H9 (cell line): ENCODE results near the gene WAC. TPM values are rescaled to one million over a fixed set of nuclear protein-coding genes. Genes with fewer than 3 reads are reported as not detected.

Source experiments
- DNase-seq: peaks from one replicate; pipeline ENCODE4 v3.0.0-alpha.2; 2017
- H2AFZ ChIP-seq: one replicate; pipeline ENCODE4 v1.6.1; 2013; ENCODE audit warnings: mild to moderate bottlenecking, low read length, control low read depth, moderate library complexity
- H2AK5ac ChIP-seq: 2 replicates; pipeline ENCODE4 v1.6.1; 2013; ENCODE audit warnings: low read length, control low read depth, mixed read lengths; ENCODE audit not compliant: insufficient read length
- H2BK120ac ChIP-seq: one replicate; pipeline ENCODE4 v1.6.1; 2013; ENCODE audit warnings: low read depth, mild to moderate bottlenecking, low read length, control low read depth, inconsistent platforms; ENCODE audit not compliant: poor library complexity, severe bottlenecking
- H2BK12ac ChIP-seq: 2 replicates; pipeline ENCODE4 v1.6.1; 2013; ENCODE audit warnings: low read length, control low read depth, mixed read lengths, low read depth; ENCODE audit not compliant: insufficient read length
- H2BK15ac ChIP-seq: 2 replicates; pipeline ENCODE4 v1.6.1; 2013; ENCODE audit warnings: low read depth, low read length, control low read depth
- H2BK20ac ChIP-seq: one replicate; pipeline ENCODE4 v1.6.1; 2013; ENCODE audit warnings: low read depth, mild to moderate bottlenecking, low read length, control low read depth, inconsistent platforms; ENCODE audit not compliant: poor library complexity, severe bottlenecking
- H2BK5ac ChIP-seq: 2 replicates; pipeline ENCODE4 v1.6.1; 2013; ENCODE audit warnings: low read length, control low read depth, mixed read lengths; ENCODE audit not compliant: insufficient read length
- H3K14ac ChIP-seq: 2 replicates; pipeline ENCODE4 v1.6.1; 2013; ENCODE audit warnings: low read length, control low read depth; ENCODE audit not compliant: insufficient read depth
- H3K18ac ChIP-seq: 2 replicates; pipeline ENCODE4 v1.6.1; 2013; ENCODE audit warnings: low read depth, mild to moderate bottlenecking, mixed read lengths, low read length, control low read depth; ENCODE audit not compliant: insufficient read length
- H3K23ac ChIP-seq: 2 replicates; pipeline ENCODE4 v1.6.1; 2013; ENCODE audit warnings: low read length, control low read depth, mixed read lengths, low read depth; ENCODE audit not compliant: insufficient read length
- H3K23me2 ChIP-seq: 2 replicates; pipeline ENCODE4 v1.6.1; 2013; ENCODE audit warnings: low read depth, mild to moderate bottlenecking, mixed read lengths, low read length, control low read depth; ENCODE audit not compliant: insufficient read length, poor library complexity, severe bottlenecking
- H3K27ac ChIP-seq: 2 replicates; pipeline ENCODE4 v1.5.1; 2013; ENCODE audit warnings: low read length, control low read depth, mixed read lengths, low read depth; ENCODE audit not compliant: insufficient read length
- H3K27me3 ChIP-seq: 2 replicates; pipeline ENCODE4 v1.6.1; 2013; ENCODE audit warnings: low read length, control low read depth, inconsistent platforms; ENCODE audit not compliant: insufficient read depth
- H3K4ac ChIP-seq: 2 replicates; pipeline ENCODE4 v1.6.1; 2013; ENCODE audit warnings: low read depth, mild to moderate bottlenecking, control low read depth, inconsistent platforms, low read length, moderate library complexity
- H3K4me1 ChIP-seq: 2 replicates; pipeline ENCODE4 v1.6.1; 2013; ENCODE audit warnings: low read length, control low read depth, inconsistent platforms; ENCODE audit not compliant: insufficient read depth
- H3K4me2 ChIP-seq: 2 replicates; pipeline ENCODE4 v1.6.1; 2013; ENCODE audit warnings: low read length, control low read depth, mixed read lengths; ENCODE audit not compliant: insufficient read length, insufficient read depth
- H3K56ac ChIP-seq: 2 replicates; pipeline ENCODE4 v1.6.1; 2013; ENCODE audit warnings: low read depth, mild to moderate bottlenecking, mixed read lengths, low read length, control low read depth; ENCODE audit not compliant: insufficient read length
- H3K79me1 ChIP-seq: 2 replicates; pipeline ENCODE4 v1.6.1; 2013; ENCODE audit warnings: low read depth, mild to moderate bottlenecking, moderate library complexity, low read length, control low read depth, inconsistent platforms; ENCODE audit not compliant: insufficient read depth, poor library complexity, severe bottlenecking
- H3K79me2 ChIP-seq: 2 replicates; pipeline ENCODE4 v1.6.1; 2013; ENCODE audit warnings: low read length, control low read depth, inconsistent platforms; ENCODE audit not compliant: insufficient read depth
- H3K9ac ChIP-seq: 2 replicates; pipeline ENCODE4 v1.6.1; 2013; ENCODE audit warnings: low read length, control low read depth, mixed read lengths; ENCODE audit not compliant: insufficient read length; ENCODE audit errors: extremely low read depth
- H3K9me3 ChIP-seq: one replicate; pipeline ENCODE4 v1.6.1; 2013; ENCODE audit warnings: low read depth, low read length, inconsistent platforms; ENCODE audit not compliant: control insufficient read depth
- H3T11ph ChIP-seq: one replicate; pipeline ENCODE4 v1.6.1; 2013; ENCODE audit warnings: mild to moderate bottlenecking, low read length, control low read depth, inconsistent platforms
- H4K20me1 ChIP-seq: one replicate; pipeline ENCODE4 v1.6.1; 2013; ENCODE audit not compliant: control insufficient read depth, insufficient read length, insufficient read depth
- H4K5ac ChIP-seq: 2 replicates; pipeline ENCODE4 v1.6.1; 2013; ENCODE audit warnings: low read depth, mild to moderate bottlenecking, mixed read lengths, low read length, control low read depth; ENCODE audit not compliant: insufficient read length
- H4K8ac ChIP-seq: replicated peaks from 2 replicates; pipeline ENCODE4 v1.6.1; 2013; ENCODE audit warnings: low read length, control low read depth, mixed read lengths, low read depth; ENCODE audit not compliant: insufficient read length
- H4K91ac ChIP-seq: 2 replicates; pipeline ENCODE4 v1.6.1; 2013; ENCODE audit warnings: low read depth, mild to moderate bottlenecking, moderate library complexity, mixed read lengths, low read length, control low read depth; ENCODE audit not compliant: insufficient read length
- H3K27ac Mint-ChIP-seq, 3 experiments: 2 replicates in 2 of 3; 3 replicates in 1 of 3; pipeline ENCODE4 v1.8.0; 2020 to 2021; ENCODE audit warnings: mixed read lengths in 3 of 3, mild to moderate bottlenecking in 1 of 3, moderate library complexity in 1 of 3
- H3K27me3 Mint-ChIP-seq: 2 replicates; pipeline ENCODE4 v1.8.0; 2021; ENCODE audit warnings: low read depth, mild to moderate bottlenecking, moderate library complexity, mixed read lengths
- H3K36me3 Mint-ChIP-seq, 3 experiments: 2 replicates in 2 of 3; 3 replicates in 1 of 3; pipeline ENCODE4 v1.8.0; 2020 to 2021; ENCODE audit warnings: low read depth in 3 of 3, mixed read lengths in 3 of 3; ENCODE audit not compliant: insufficient read depth in 1 of 3
- H3K4me1 Mint-ChIP-seq, 2 experiments: 2 replicates each; pipeline ENCODE4 v1.8.0; 2020; ENCODE audit warnings: mixed read lengths in 2 of 2
- H3K4me3 Mint-ChIP-seq, 2 experiments: 2 replicates in 1 of 2; 3 replicates in 1 of 2; pipeline ENCODE4 v1.8.0; 2020 to 2021; ENCODE audit warnings: mild to moderate bottlenecking in 2 of 2, mixed read lengths in 2 of 2, moderate library complexity in 1 of 2
- H3K9me3 Mint-ChIP-seq, 2 experiments: 2 replicates in 1 of 2; 3 replicates in 1 of 2; pipeline ENCODE4 v1.8.0; 2020; ENCODE audit warnings: mild to moderate bottlenecking in 2 of 2, mixed read lengths in 2 of 2, moderate library complexity in 1 of 2
- CTCF ChIP-seq: fragments of 200-600 bp; sonication (generic); conservative IDR thresholded peaks from 3 replicates; pipeline ENCODE4 v1.8.0; 2021; ENCODE audit warnings: antibody characterized with exemption, mild to moderate bottlenecking
- WGBS: extraction: QIAGEN DNeasy Blood & Tissue Kit; methylation state at CpG from one replicate; pipeline ENCODE4 v1.1.7; 2013; ENCODE audit warnings: missing lambda C conversion rate, low lambda C conversion rate, mixed read lengths; ENCODE audit not compliant: insufficient read length; ENCODE audit errors: extremely low coverage; 5-methylcytosine and 5-hydroxymethylcytosine counted together
- total RNA-seq: library from RNA; stranded (reverse); gene quantifications from 2 replicates; pipeline ENCODE4 v1.2.1, GENCODE V29; 2021

The WAC gene
- total RNA-seq, 1 experiment from 2014 or later = 130 TPM

DNA sequence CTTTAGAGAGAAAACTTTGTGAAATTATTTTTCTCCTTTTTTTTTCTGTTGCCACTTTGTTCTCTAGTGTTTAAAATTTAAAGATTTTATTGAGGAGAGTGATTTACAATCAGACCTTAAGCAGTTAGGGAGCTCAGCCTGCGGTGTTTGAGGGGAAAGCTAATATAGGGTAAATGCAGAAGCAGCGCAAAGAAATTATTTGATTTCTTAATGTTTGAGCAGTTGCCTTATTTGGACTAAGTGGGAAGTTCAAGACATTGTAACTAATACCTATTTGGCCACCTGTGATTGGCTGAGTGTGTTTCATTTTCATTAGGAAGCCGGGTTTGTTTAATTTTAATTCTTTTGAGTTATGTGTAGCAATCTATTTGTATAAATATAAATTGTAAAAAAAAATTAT lies 25.3 kb downstream of the WAC start:
- peak overlapping the region in 1 of 3 experiments; percentile 52; a peak in 1 of 7 replicates for H3K27ac Mint-ChIP-seq
- no peak overlapping the region for H2AK5ac ChIP-seq
- no peak overlapping the region for H3K4me2 ChIP-seq
- H3K79me2 ChIP-seq = peaks cover 65% of the 10 kb centered on the region
- H2BK15ac ChIP-seq = no peak overlapping the region
- H4K8ac ChIP-seq = no peak overlapping the region
- no peaks in the 10 kb centered on the region for H3K9me3 ChIP-seq
- H3K9ac ChIP-seq = no peak overlapping the region
- DNase-seq = no peak
- H3K4me1 Mint-ChIP-seq = peaks cover 46 to 51% of the 10 kb centered on the region in 2 experiments
- H3K36me3 Mint-ChIP-seq = peaks cover 26 to 51% (median 37%) of the 10 kb centered on the region in 3 experiments
- H3K79me1 ChIP-seq = peaks cover 7% of the 10 kb centered on the region
- H2BK120ac ChIP-seq = no peak overlapping the region
- no peaks in the 10 kb centered on the region for H3K9me3 Mint-ChIP-seq
- H2AFZ ChIP-seq = no peak overlapping the region
- no peak overlapping the region for H2BK5ac ChIP-seq
- no peak overlapping the region for H4K91ac ChIP-seq
- H3K18ac ChIP-seq = no peak overlapping the region
- H3K23me2 ChIP-seq = no peaks in the 10 kb centered on the region
- no peak overlapping the region for H4K5ac ChIP-seq
- H3T11ph ChIP-seq = no peak overlapping the region
- H3K4me1 ChIP-seq = no peaks in the 10 kb centered on the region; the same call in 1 of the 2 replicates
- H3K14ac ChIP-seq = no peak overlapping the region
- no peak overlapping the region for H2BK20ac ChIP-seq
- no peak overlapping the region for H2BK12ac ChIP-seq
- H3K4ac ChIP-seq = no peak overlapping the region
- no peak for TF ChIP-seq CTCF
- no peak overlapping the region for H3K56ac ChIP-seq
- H3K23ac ChIP-seq = no peak overlapping the region
- H3K27me3 ChIP-seq = no peaks in the 10 kb centered on the region
- no peaks in the 10 kb centered on the region for H3K27me3 Mint-ChIP-seq
- no peak overlapping the region for H3K27ac ChIP-seq
- no peaks in the 10 kb centered on the region for H4K20me1 ChIP-seq
- H3K4me3 Mint-ChIP-seq = no peak overlapping the region
- WGBS = no CpG with 5 or more reads among the region's 3 CpGs
